Breast epithelium (tissue), 4 donors: Measurements from ENCODE around the gene C10orf143. TPM values are rescaled to one million over a fixed set of nuclear protein-coding genes. Genes with fewer than 3 reads are reported as not detected.
A peak's percentile ranks its signal among the peaks of the same experiment; 100 is the strongest.

Experiments used
- DNase-seq, 2 donors: peaks; one replicate each; pipeline ENCODE4 v3.0.0-alpha.2; 2019; ENCODE audit warnings: low spot score in 2 of 2
- H3K27ac ChIP-seq, 2 donors: fragments of 200-600 bp; sonication (generic) in 1 of 2; one replicate each; pipeline ENCODE4 v1.5.1; 2016 to 2019; ENCODE audit warnings: mild to moderate bottlenecking in 1 of 2
- H3K27me3 ChIP-seq, 2 donors: fragments of 200-600 bp; sonication (generic) in 1 of 2; one replicate each; pipeline versions ENCODE4 v1.5.1 to v1.6.0; 2017 to 2019; ENCODE audit warnings: control low read depth in 1 of 2, mild to moderate bottlenecking in 1 of 2
- H3K36me3 ChIP-seq: fragments of 200-600 bp; one replicate; pipeline ENCODE4 v1.5.1; 2019
- H3K4me1 ChIP-seq, 2 donors: fragments of 200-600 bp; sonication (generic); one replicate each; pipeline ENCODE4 v1.5.1; 2016 to 2019; ENCODE audit warnings: control low read depth in 1 of 2
- H3K4me3 ChIP-seq, 3 donors: fragments of 200-600 bp; sonication (generic); 1 replicate in 2 of 3; 2 replicates in 1 of 3; pipeline ENCODE4 v1.5.1; 2016 to 2019; ENCODE audit warnings: mild to moderate bottlenecking in 3 of 3, moderate library complexity in 2 of 3
- H3K9me3 ChIP-seq, 2 donors: fragments of 200-600 bp; sonication (generic) in 1 of 2; one replicate each; pipeline ENCODE4 v1.5.1; 2016 to 2019; ENCODE audit warnings: control low read depth in 1 of 2
- CTCF ChIP-seq, 3 donors: fragments of 450-650 bp; IDR thresholded peaks; one replicate each; pipeline ENCODE4 v1.5.1; 2016 to 2017; ENCODE audit warnings: antibody characterized with exemption in 3 of 3, mild to moderate bottlenecking in 3 of 3, moderate library complexity in 3 of 3
- POLR2A ChIP-seq: fragments of 450-650 bp; IDR thresholded peaks from one replicate; pipeline ENCODE4 v1.6.1; 2016; ENCODE audit warnings: antibody characterized with exemption, mild to moderate bottlenecking, moderate library complexity
- POLR2AphosphoS5 ChIP-seq, 3 donors: sonication (generic); formaldehyde crosslinking; IDR thresholded peaks; one replicate each; pipeline ENCODE4 v1.6.1; 2017; ENCODE audit warnings: antibody characterized with exemption in 3 of 3
- intact Hi-C: fragments of 100-400 bp; cut with DNase I; formaldehyde crosslinking; loops from one replicate; pipeline ENCODE4 v1.15.1; 2023; ENCODE audit warnings: low total_unique reads
- total RNA-seq, 3 donors: library from RNA; depleted of rRNA; stranded (reverse); fragments of >200 nt; gene quantifications; one replicate each; pipeline ENCODE4 v1.1.0, GENCODE V29; 2016

The C10orf143 gene
- total RNA-seq, 3 donors from 2014 or later, result 2.1 to 6.6 (median 2.9) TPM

DNA sequence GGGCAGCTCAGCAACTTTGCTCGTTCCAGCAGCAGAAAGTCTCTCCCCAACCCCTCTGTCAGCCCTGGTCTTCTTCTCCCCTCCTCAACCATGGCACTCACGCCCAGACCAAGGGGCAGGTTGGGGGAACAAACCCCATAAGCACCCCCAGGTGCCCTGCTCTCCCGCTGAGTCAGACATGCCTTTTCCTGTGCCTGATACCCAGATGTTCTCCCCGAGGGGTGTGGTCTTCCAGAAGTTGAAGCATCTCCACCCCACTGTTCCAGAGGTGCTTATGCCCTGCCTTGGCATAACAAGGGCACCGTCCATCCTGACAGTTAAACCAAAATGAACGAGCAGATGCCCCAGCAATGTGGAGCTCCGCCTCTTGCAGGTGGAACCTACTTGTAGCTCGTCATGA, 67.1 kb downstream of the C10orf143 start:
- intact Hi-C loops, result no loop called here
- Histone ChIP-seq H3K4me3 (no peak overlapping the region), H3K4me1 (no peaks in the 10 kb centered on the region), H3K9me3 (no peaks in the 10 kb centered on the region), H3K27me3 (peaks cover 0 to 25% of the 10 kb centered on the region in 2 donors), H3K36me3 (no peaks in the 10 kb centered on the region), H3K27ac (no peak overlapping the region)
- DNase-seq, result peak in 1 of 2 donors; percentile 9
- TF ChIP-seq POLR2A (no peak), CTCF (IDR thresholded peaks at IDR 0.05) (no peak), POLR2AphosphoS5 (IDR thresholded peaks at IDR 0.05) (no peak)

- H3K27me3 ChIP-seq, result peaks cover 0 to 28% of the 10 kb centered on the region in 2 donors
- no peak for DNase-seq
- intact Hi-C loops, result no loop called here
Observed at GRCh38 chr10:130042381-130042780, 68.2 kb downstream of the C10orf143 start.

DNA sequence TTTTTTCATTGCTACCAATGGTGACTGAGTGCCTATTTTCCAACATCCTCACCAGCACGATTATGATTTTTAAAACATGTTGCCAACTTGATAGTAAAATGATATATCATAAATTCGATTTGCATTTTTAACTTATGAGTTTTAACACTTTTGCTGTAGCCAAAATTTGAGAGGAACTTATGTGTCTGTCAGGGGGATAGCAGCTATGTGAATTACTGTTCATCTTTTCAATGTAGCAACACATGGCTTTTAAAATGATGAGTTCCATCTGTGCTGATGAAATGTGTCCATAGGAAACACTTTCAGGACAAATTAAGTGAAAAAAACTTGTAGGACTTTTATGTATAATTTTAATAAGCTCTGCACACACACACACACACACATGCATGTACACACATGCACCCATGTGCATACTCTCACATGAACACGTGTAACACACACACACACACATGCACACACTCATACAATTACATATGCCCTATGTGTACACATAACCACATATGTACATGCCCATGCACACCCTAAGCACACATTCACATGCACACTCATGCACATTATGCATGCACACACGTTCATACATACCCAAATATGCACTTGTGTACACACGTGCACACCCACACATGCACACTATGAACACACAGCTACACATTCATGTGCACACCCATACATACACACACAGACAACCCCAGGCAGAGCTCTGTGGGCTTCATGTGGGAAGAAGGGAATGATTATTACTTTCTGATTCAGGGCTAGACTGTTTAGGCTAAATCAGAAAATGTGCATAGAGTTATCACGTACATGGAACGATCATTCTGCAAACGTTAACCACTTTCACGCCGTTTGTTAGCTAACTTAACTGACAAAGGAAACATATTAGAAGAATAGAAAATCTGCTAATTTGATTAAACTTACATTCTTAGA, 68.9 kb downstream of the C10orf143 start:
- peaks cover 0 to 30% of the 10 kb centered on the region in 2 donors for H3K27me3 ChIP-seq
- TF ChIP-seq POLR2AphosphoS5 (IDR thresholded peaks at IDR 0.05) (no peak), CTCF (IDR thresholded peaks at IDR 0.05) (no peak), POLR2A (no peak)
- intact Hi-C loops, result no loop called here
- no peak for DNase-seq
- no peak overlapping the region for H3K27ac ChIP-seq
- H3K36me3 ChIP-seq, result no peaks in the 10 kb centered on the region
- no peak overlapping the region for H3K4me3 ChIP-seq
- no peaks in the 10 kb centered on the region for H3K4me1 ChIP-seq
- no peaks in the 10 kb centered on the region for H3K9me3 ChIP-seq

More at GRCh38 chr10:130042381-130042780, 68.2 kb downstream of the C10orf143 start:
- H3K36me3 ChIP-seq, result no peaks in the 10 kb centered on the region
- H3K9me3 ChIP-seq, result no peaks in the 10 kb centered on the region
- TF ChIP-seq CTCF (IDR thresholded peaks at IDR 0.05) (no peak), POLR2A (no peak), POLR2AphosphoS5 (IDR thresholded peaks at IDR 0.05) (no peak)
- no peak overlapping the region for H3K27ac ChIP-seq
- no peak overlapping the region for H3K4me3 ChIP-seq
- no peaks in the 10 kb centered on the region for H3K4me1 ChIP-seq

DNA sequence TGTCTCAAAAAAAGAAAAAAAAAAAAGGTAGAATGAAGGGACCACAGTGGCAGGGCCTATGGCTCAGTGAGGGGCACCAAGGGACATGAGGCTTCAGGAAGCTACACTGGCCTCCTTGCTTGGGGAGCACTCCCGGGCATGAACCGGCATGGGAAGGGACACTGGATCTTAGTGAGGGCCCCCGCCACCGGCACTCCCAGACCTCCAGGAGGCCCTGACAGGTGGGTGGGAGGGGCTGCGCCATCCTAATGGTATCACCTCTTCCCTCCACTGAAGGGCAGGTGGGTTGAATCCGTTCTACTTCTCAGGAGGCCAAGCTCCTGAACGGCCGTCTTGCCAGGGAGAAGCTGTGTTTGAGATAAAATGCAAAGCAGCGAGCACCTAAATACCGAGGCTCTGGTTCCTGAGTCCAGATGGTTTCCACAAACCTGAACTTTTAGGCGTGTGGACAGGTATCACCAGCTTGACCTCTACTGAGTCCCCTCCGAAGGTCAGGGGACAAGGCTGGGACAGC, 69.8 kb downstream of the C10orf143 start:
- no peaks in the 10 kb centered on the region for H3K9me3 ChIP-seq
- H3K4me3 ChIP-seq, result no peak overlapping the region
- TF ChIP-seq POLR2AphosphoS5 (IDR thresholded peaks at IDR 0.05), result no peak
- no peak for TF ChIP-seq POLR2A
- TF ChIP-seq CTCF (IDR thresholded peaks at IDR 0.05), result no peak
- no peaks in the 10 kb centered on the region for H3K36me3 ChIP-seq
- intact Hi-C loops, result no loop called here
- peaks cover 0 to 30% of the 10 kb centered on the region in 2 donors for H3K27me3 ChIP-seq
- no peak overlapping the region for H3K27ac ChIP-seq
- no peak for DNase-seq
- no peaks in the 10 kb centered on the region for H3K4me1 ChIP-seq

GRCh38 chr10:130040351-130040750, 70.3 kb downstream of the C10orf143 start:
- no peak for DNase-seq
- Histone ChIP-seq H3K36me3 (no peaks in the 10 kb centered on the region), H3K27ac (no peak overlapping the region), H3K4me1 (no peaks in the 10 kb centered on the region), H3K9me3 (no peaks in the 10 kb centered on the region), H3K27me3 (peaks cover 0 to 25% of the 10 kb centered on the region in 2 donors), H3K4me3 (no peak overlapping the region)
- TF ChIP-seq CTCF (IDR thresholded peaks at IDR 0.05), result no peak
- intact Hi-C loops, result no loop called here
